ENCODE results near the gene CFAP73. TPM values are rescaled to one million over a fixed set of nuclear protein-coding genes. Genes with fewer than 3 reads are reported as not detected.

Gene CFAP73
- total and polyA plus RNA-seq, 10 of the 15 experiments (the other 5 are each of a cell fraction or from before 2014, with no cell fraction given): 0.18 TPM; not detected in 9

GRCh38 chr12:113112043-113112899, 37.3 kb upstream of the CFAP73 start:
- Histone ChIP-seq H2AFZ (ENCODE audit: control insufficient read depth, low read depth, low read length) (no peak overlapping the region), H3K27ac (ENCODE audit: control insufficient read depth, insufficient read depth) (no peak overlapping the region), H4K20me1 (ENCODE audit: control insufficient read depth, insufficient read depth) (no peaks in the 10 kb centered on the region), H3K27me3 (replicated peaks in 1 of 2; ENCODE audit: control insufficient read depth in 2 of 2, insufficient read depth in 2 of 2, low read length in 1 of 2) (no peaks in the 10 kb centered on the region; a peak in 2 of 4 replicates), H3K9me3 (replicated peaks; ENCODE audit: control insufficient read depth, insufficient read depth, low read length) (no peaks in the 10 kb centered on the region), H3K9ac (ENCODE audit: control insufficient read depth, insufficient read depth, low read length) (no peak overlapping the region), H3K4me1 (ENCODE audit: control insufficient read depth, insufficient read depth, low read length) (no peaks in the 10 kb centered on the region), H3K79me2 (ENCODE audit: control insufficient read depth, insufficient read depth, low read length) (no peaks in the 10 kb centered on the region), H3K4me2 (ENCODE audit: control insufficient read depth, insufficient read depth) (no peak overlapping the region), H3K4me3 (no peak overlapping the region), H3K36me3 (ENCODE audit: control insufficient read depth in 2 of 2, insufficient read depth in 2 of 2, low read length in 1 of 2) (no peaks in the 10 kb centered on the region)
- FAIRE-seq (no peak), DNase-seq (ENCODE audit: low read depth, low spot score) (no peak), ATAC-seq (no peak)
- ChIA-PET POLR2A (no interaction called here), RAD21 (ENCODE audit: unreplicated experiment) (no interaction called here), SMC1A (ENCODE audit: uncharacterized antibody, unreplicated experiment) (no interaction called here), CTCF (interaction anchor here (0.6 kb wide), 1 partner anchor 41 kb away, joined by 3 read pairs; no protein-coding TSS in a partner anchor)
- no TSS peak for BruUV-seq (replicated peaks)
- intact Hi-C loops (cut with micrococcal nuclease; ENCODE audit: unreplicated experiment): no loop called here
- no peak for TF ChIP-seq MYB (IDR thresholded peaks at IDR 0.05; ENCODE audit: borderline replicate concordance, low read depth, low read length)
- TF ChIP-seq FOS (IDR thresholded peaks at IDR 0.05; ENCODE audit: borderline replicate concordance, extremely low read depth, insufficient read length): no peak
- TF ChIP-seq BRCA1 (IDR thresholded peaks at IDR 0.05; ENCODE audit: low read depth, low read length): no peak
- TF ChIP-seq BHLHE40 (IDR thresholded peaks at IDR 0.05; ENCODE audit: borderline replicate concordance in 1 of 2, low read depth in 2 of 2, low read length in 1 of 2): no peak
- in situ Hi-C loops (cut with MboI): no loop called here
- 55% methylated on average over 38 of the region's 39 CpGs for WGBS (ENCODE audit: insufficient coverage, insufficient replicate concordance, low lambda C conversion rate, missing lambda C conversion rate)

GRCh38 chr12:113113397-113113796, 36.1 kb upstream of the CFAP73 start:
- no peak overlapping the region for H3K9ac ChIP-seq (ENCODE audit: control insufficient read depth, insufficient read depth, low read length)
- H3K4me1 ChIP-seq (ENCODE audit: control insufficient read depth, insufficient read depth, low read length): no peaks in the 10 kb centered on the region
- no peaks in the 10 kb centered on the region; a peak in 2 of 4 replicates for H3K27me3 ChIP-seq (replicated peaks in 1 of 2; ENCODE audit: control insufficient read depth in 2 of 2, insufficient read depth in 2 of 2, low read length in 1 of 2)
- FAIRE-seq (no peak), ATAC-seq (no peak), DNase-seq (ENCODE audit: low read depth, low spot score) (no peak)
- H3K79me2 ChIP-seq (ENCODE audit: control insufficient read depth, insufficient read depth, low read length): no peaks in the 10 kb centered on the region
- no peak overlapping the region for H3K4me2 ChIP-seq (ENCODE audit: control insufficient read depth, insufficient read depth)
- TF ChIP-seq SIX5 (IDR thresholded peaks at IDR 0.05; ENCODE audit: low read depth, low read length, severe bottlenecking) (no peak), HDAC2 (IDR thresholded peaks at IDR 0.05) (no peak), MYC (IDR thresholded peaks at IDR 0.05; ENCODE audit: insufficient read depth, insufficient read length, insufficient replicate concordance, low read length, severe bottlenecking) (no peak), CREB1 (IDR thresholded peaks at IDR 0.05; ENCODE audit: low read depth) (no peak), SMAD5 (IDR thresholded peaks at IDR 0.05; ENCODE audit: low read depth) (no peak)
- BruUV-seq (replicated peaks): no TSS peak
- in situ Hi-C loops (cut with MboI): no loop called here
- H4K20me1 ChIP-seq (ENCODE audit: control insufficient read depth, insufficient read depth): no peaks in the 10 kb centered on the region
- POLR2A ChIA-PET: no interaction called here
- no peak overlapping the region for H3K4me3 ChIP-seq
- no peak overlapping the region for H3K27ac ChIP-seq (ENCODE audit: control insufficient read depth, insufficient read depth)
- SMC1A ChIA-PET (ENCODE audit: uncharacterized antibody, unreplicated experiment): no interaction called here
- H2AFZ ChIP-seq (ENCODE audit: control insufficient read depth, low read depth, low read length): no peak overlapping the region
- WGBS (ENCODE audit: insufficient coverage, insufficient replicate concordance, low lambda C conversion rate, missing lambda C conversion rate): 0% methylated on average over 2 of the region's 2 CpGs
- CTCF ChIA-PET: interaction anchor here (1.0 kb wide), 1 partner anchor 349 kb away, joined by 3 read pairs; no protein-coding TSS in a partner anchor
- intact Hi-C loops (cut with micrococcal nuclease; ENCODE audit: unreplicated experiment): no loop called here
- H3K36me3 ChIP-seq (ENCODE audit: control insufficient read depth in 2 of 2, insufficient read depth in 2 of 2, low read length in 1 of 2): no peaks in the 10 kb centered on the region
- no peaks in the 10 kb centered on the region for H3K9me3 ChIP-seq (replicated peaks; ENCODE audit: control insufficient read depth, insufficient read depth, low read length)
- RAD21 ChIA-PET (ENCODE audit: unreplicated experiment): no interaction called here
